ENCODE results near the gene NIF3L1. TPM values are rescaled to one million over a fixed set of nuclear protein-coding genes. Genes with fewer than 3 reads are reported as not detected.

The NIF3L1 gene
- total RNA-seq, result 30.7 and 33.4 TPM in 2 replicates

- peak within 1 kb of the TSS; percentile 92 for H3K4me3 Mint-ChIP-seq
- peaks cover 27% of the 10 kb centered on the region for H3K36me3 Mint-ChIP-seq (ENCODE audit: low read depth)
- intact Hi-C loops (cut with micrococcal nuclease), result loop anchor here (1.0 to 5.0 kb wide), 9 partner anchors 25 to 473 kb away; partner anchors contain the start of genes CLK1 and HYCC2
- peaks cover 46% of the 10 kb centered on the region for H3K4me1 Mint-ChIP-seq
- H3K27ac Mint-ChIP-seq, result peak within 1 kb of the TSS; percentile 99
- peak; percentile 99 for DNase-seq
- H3K27me3 Mint-ChIP-seq, result no peaks in the 10 kb centered on the region
- no peaks in the 10 kb centered on the region for H3K9me3 Mint-ChIP-seq
Measured at GRCh38 chr2:200888704-200889625, at the start of gene NIF3L1, which contains the start of gene PPIL3. NIF3L1 (plus strand) TSS chr2:200889371; CDS start chr2:200891944, 2,573 bp downstream. PPIL3 (minus strand) TSS chr2:200889077; CDS start chr2:200887615, 1,462 bp downstream.

DNA sequence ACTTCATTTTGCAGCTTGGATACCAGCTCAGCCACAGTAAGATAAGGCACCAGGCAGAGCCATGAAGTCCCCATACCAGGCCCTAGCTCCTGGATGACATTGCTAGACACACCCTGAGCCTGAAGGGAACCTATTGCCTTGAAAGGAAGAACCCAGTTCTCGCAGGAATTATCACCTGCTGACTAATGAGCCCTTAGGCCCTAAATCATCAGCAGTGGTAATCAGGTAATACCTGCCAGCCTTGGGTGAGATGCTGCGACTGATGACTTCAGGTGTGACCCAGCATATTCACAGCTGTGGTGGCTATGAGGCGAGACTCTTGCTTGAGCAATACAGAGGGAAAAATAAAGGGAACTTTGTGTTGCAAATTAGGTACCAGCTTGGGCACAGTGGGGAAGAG, 49.7 kb upstream of the NIF3L1 start:
- Mint-ChIP-seq H3K27me3 (no peaks in the 10 kb centered on the region), H3K36me3 (ENCODE audit: low read depth) (peaks cover 2% of the 10 kb centered on the region), H3K9me3 (peaks cover 16% of the 10 kb centered on the region), H3K27ac (no peak overlapping the region), H3K4me1 (no peaks in the 10 kb centered on the region), H3K4me3 (no peak overlapping the region)
- no peak for DNase-seq
- intact Hi-C loops (cut with micrococcal nuclease), result no loop called here

- no peaks in the 10 kb centered on the region for H3K9me3 Mint-ChIP-seq
- no peak overlapping the region for H3K27ac Mint-ChIP-seq
- no peak overlapping the region for H3K4me3 Mint-ChIP-seq
- H3K36me3 Mint-ChIP-seq (ENCODE audit: low read depth), result no peaks in the 10 kb centered on the region
- intact Hi-C loops (cut with micrococcal nuclease), result no loop called here
- no peak for DNase-seq
- H3K4me1 Mint-ChIP-seq, result no peaks in the 10 kb centered on the region
- H3K27me3 Mint-ChIP-seq, result no peaks in the 10 kb centered on the region
Measured at GRCh38 chr2:200843993-200844948, 44.9 kb upstream of the NIF3L1 start.

- no peak overlapping the region for H3K27ac Mint-ChIP-seq
- H3K4me1 Mint-ChIP-seq, result no peaks in the 10 kb centered on the region
- H3K9me3 Mint-ChIP-seq, result no peaks in the 10 kb centered on the region
- no peaks in the 10 kb centered on the region for H3K36me3 Mint-ChIP-seq (ENCODE audit: low read depth)
- H3K4me3 Mint-ChIP-seq, result no peak overlapping the region
- intact Hi-C loops (cut with micrococcal nuclease), result no loop called here
- DNase-seq, result no peak
- no peaks in the 10 kb centered on the region for H3K27me3 Mint-ChIP-seq
Measured at GRCh38 chr2:200845194-200845593, 44.0 kb upstream of the NIF3L1 start.

DNA sequence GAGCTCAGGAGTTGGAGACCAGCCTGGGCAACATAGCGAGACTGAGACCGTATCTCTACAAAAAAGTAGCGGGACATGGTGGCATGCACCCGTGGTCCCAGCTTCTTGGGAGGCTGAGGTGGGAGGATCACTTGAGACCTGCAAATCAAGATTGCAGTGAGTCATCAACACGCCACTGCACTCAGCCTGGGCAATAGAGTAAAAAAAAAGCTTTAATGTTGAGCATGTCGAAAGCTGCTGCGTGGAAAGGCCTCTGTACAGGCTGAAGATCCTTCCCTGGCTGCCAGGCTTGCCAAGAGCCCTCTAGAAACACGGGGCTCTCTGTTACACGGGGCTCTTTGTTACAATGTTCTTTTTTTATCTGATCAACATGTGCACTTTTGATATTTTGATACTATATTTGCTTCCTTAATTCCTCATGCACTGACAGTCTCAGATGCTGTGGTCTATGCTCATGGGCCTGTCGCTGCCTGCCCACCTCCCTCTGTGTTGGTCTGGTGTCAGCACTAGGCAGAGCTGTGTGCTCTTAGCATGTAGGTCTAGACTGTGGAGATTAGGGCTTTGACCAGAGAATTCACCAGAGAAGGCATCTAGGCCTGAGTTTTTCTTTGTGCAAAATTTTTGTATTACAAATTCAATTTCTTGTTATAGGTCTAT, 43.4 kb upstream of the NIF3L1 start:
- no peaks in the 10 kb centered on the region for H3K9me3 Mint-ChIP-seq
- H3K4me1 Mint-ChIP-seq, result peaks cover 2% of the 10 kb centered on the region
- no peak for DNase-seq
- intact Hi-C loops (cut with micrococcal nuclease), result no loop called here
- H3K4me3 Mint-ChIP-seq, result no peak overlapping the region
- H3K27me3 Mint-ChIP-seq, result no peaks in the 10 kb centered on the region
- H3K27ac Mint-ChIP-seq, result no peak overlapping the region
- H3K36me3 Mint-ChIP-seq (ENCODE audit: low read depth), result peaks cover 6% of the 10 kb centered on the region

DNA sequence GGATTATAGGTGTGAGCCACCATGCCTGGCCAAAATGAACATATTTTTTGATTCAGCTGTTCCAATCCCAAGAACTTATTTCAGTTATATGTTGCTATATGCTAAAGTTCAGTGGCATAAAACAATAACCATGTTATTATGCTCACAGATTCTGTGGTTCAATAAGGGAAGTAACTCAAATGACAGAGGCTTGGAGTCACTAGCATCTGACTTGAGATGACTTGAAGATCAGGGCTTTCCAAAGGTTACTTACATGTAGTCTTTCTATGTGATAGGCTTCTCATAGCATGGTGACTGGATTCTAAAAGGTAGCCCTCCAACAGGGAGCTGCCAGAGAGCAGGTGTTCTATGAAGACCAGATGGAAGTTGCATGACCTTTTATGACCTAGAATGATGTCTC, 41.9 kb upstream of the NIF3L1 start:
- H3K36me3 Mint-ChIP-seq (ENCODE audit: low read depth), result peaks cover 16% of the 10 kb centered on the region
- no peaks in the 10 kb centered on the region for H3K9me3 Mint-ChIP-seq
- H3K4me3 Mint-ChIP-seq, result no peak overlapping the region
- no peak for DNase-seq
- H3K27me3 Mint-ChIP-seq, result no peaks in the 10 kb centered on the region
- no peak overlapping the region for H3K27ac Mint-ChIP-seq
- H3K4me1 Mint-ChIP-seq, result peaks cover 2% of the 10 kb centered on the region
- intact Hi-C loops (cut with micrococcal nuclease), result no loop called here

- Mint-ChIP-seq H3K36me3 (ENCODE audit: low read depth) (peaks cover 22% of the 10 kb centered on the region), H3K4me3 (no peak overlapping the region), H3K9me3 (no peaks in the 10 kb centered on the region), H3K27ac (no peak overlapping the region), H3K27me3 (no peaks in the 10 kb centered on the region), H3K4me1 (peaks cover 4% of the 10 kb centered on the region)
- intact Hi-C loops (cut with micrococcal nuclease), result no loop called here
- no peak for DNase-seq
Measured at GRCh38 chr2:200847939-200848338, 41.2 kb upstream of the NIF3L1 start.

DNA sequence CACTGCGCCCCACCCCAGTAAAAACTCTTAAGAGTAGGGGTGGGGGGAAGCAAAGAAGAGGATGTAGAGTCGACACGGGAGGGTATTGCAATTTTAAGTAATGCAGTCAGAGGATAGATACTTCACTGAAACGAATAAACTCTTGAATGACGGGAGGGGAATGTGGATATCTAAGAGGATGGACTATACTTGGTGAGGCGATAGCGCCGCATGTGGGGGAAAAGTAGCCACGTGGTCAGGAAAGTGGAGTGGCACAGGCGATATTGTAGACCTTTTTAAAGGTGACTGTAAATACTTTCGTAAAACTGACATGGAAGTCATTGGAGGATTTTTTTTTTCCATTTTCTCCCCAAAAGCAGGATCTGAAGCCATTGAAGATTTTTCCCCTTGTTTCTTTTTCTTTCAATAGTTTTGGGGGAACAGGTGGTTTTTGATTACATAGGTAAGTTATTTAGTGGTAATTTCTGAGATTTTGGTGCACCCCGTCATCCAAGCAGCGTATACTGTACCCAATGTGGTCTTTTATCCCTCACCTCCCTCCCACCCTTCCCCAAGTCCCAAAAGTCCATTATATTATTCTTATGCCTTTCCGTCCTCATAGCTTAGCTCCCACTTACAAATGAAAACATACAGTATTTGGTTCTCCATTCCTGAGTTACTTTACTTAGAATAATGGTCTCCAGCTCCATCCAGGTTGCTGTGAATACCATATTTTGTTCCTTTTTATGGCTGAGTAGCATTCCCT, 38.5 kb upstream of the NIF3L1 start:
- Mint-ChIP-seq H3K4me3 (no peak overlapping the region), H3K27ac (no peak overlapping the region), H3K27me3 (no peaks in the 10 kb centered on the region), H3K4me1 (peaks cover 4% of the 10 kb centered on the region), H3K9me3 (no peaks in the 10 kb centered on the region), H3K36me3 (ENCODE audit: low read depth) (peaks cover 40% of the 10 kb centered on the region)
- intact Hi-C loops (cut with micrococcal nuclease), result no loop called here
- DNase-seq, result no peak

DNA sequence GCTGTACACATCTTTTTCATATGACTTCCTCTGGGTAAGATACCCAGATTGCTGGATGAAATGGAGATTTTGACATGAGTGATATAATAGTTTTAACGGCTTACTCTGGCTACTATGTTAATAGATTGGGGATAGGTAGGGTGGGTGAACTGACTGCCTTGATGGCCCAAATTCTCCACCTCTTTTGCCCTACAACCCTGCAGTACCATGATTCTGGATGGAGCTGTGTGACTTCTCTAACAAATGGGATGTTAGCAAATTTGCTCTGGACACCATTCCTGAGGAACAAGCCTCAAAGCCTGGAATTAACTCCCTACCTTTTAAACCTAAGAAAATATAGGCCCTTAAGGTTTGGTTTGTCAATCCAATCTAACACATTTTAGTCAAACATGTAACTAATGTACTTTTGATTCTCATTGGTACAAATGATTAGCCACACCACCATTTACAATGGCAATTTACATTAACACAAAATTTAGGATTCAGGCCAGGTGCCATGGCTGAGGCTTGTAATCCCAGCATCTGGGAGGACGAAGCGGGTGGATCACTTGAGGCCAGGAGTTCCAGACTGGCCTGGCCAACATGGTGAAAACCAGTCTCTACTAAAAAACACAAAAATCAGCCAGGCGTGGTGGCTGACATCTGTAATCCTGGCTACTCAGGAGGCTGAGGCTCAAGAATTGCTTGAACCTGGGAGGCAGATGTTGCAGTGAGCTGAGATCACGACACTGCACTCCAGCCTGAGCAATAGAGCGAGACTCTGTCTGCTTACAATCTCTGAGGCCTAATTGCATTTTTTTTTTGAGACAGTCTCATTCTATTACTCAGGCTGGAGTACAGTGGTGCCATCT, 37.5 kb upstream of the NIF3L1 start:
- no peak for DNase-seq
- H3K9me3 Mint-ChIP-seq, result no peaks in the 10 kb centered on the region
- H3K36me3 Mint-ChIP-seq (ENCODE audit: low read depth), result peaks cover 47% of the 10 kb centered on the region
- no peak overlapping the region for H3K27ac Mint-ChIP-seq
- peaks cover 7% of the 10 kb centered on the region for H3K4me1 Mint-ChIP-seq
- intact Hi-C loops (cut with micrococcal nuclease), result no loop called here
- H3K27me3 Mint-ChIP-seq, result no peaks in the 10 kb centered on the region
- H3K4me3 Mint-ChIP-seq, result no peak overlapping the region

DNA sequence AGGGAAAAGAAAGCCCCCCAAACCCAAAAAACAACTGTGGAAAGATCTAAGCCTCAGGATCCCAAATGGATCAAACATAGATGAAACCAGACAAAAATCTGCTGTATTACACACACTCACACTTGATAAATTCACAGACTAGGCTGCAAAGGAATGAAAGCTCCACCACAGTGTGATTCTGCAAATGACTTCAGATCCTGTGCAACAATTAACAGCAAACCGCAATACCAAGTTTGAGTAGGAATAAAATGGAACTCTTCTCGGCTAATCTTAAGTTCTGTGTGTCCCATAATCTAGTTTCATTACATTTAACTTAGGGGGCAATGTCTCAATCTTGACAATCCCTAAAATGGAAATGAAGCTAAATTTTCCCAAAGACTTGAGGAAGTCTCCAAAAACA, 36.6 kb upstream of the NIF3L1 start:
- no peak for DNase-seq
- no peaks in the 10 kb centered on the region for H3K9me3 Mint-ChIP-seq
- peak overlapping the region; percentile 29 for H3K27ac Mint-ChIP-seq
- intact Hi-C loops (cut with micrococcal nuclease), result no loop called here
- H3K36me3 Mint-ChIP-seq (ENCODE audit: low read depth), result peaks cover 56% of the 10 kb centered on the region
- no peaks in the 10 kb centered on the region for H3K27me3 Mint-ChIP-seq
- peaks cover 13% of the 10 kb centered on the region for H3K4me1 Mint-ChIP-seq
- no peak overlapping the region for H3K4me3 Mint-ChIP-seq

DNA sequence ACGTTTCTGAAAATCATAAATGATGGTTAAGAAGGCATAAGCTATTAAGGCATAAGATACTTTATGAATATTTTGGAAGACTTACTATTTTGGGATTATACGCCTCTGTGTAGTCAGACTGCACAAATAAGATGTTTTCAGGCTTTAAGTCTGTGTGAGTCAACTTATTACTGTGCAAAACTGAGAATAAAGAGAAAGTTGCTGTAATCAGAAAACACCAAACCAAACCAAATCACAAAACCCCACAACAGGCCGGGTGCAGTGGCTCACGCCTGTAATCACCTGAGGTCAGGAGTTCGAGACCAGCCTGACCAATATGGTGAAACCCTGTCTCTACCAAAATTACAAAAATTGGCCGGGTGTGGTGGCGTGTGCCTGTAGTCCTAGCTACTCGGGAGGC, 32.4 kb upstream of the NIF3L1 start:
- Mint-ChIP-seq H3K27me3 (no peaks in the 10 kb centered on the region), H3K27ac (peak overlapping the region; percentile 34), H3K4me1 (peaks cover 39% of the 10 kb centered on the region), H3K9me3 (no peaks in the 10 kb centered on the region), H3K4me3 (no peak overlapping the region), H3K36me3 (ENCODE audit: low read depth) (peaks cover 79% of the 10 kb centered on the region)
- intact Hi-C loops (cut with micrococcal nuclease), result no loop called here
- no peak for DNase-seq

DNA sequence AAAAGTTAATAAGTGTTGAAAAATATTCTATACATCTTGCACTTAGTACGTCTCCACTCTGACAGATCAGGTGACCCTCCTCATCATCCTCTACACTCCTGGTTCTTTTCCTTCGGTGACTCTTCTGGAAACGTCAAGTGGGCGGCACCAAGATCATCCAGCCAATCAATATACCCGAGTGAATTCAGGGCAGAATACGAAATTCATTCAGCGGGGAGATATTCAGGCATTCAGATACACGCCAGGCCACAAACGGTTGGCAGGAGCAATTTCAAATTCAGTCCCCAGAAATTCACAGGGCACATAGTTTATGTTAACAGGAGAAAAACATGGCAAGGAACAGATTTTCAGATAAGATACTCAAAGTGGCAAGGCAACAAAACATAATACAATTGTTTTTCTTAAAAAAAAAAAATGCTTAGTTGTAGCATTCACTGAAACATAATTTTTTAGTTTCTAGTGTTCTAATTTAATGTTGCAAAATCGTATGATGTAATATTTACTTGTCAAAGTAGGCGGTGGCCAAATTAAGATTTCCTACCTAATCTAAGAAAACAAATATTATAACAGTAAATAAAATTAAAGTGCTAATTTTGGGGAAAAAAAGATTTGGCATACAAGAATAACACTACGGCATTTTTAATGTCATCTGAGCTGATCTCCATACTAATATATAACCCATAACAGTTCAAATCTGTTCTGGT, 28.9 kb upstream of the NIF3L1 start:
- DNase-seq, result peak; percentile 73
- peaks cover 78% of the 10 kb centered on the region for H3K36me3 Mint-ChIP-seq (ENCODE audit: low read depth)
- intact Hi-C loops (cut with micrococcal nuclease), result loop anchor here (5.0 to 10.0 kb wide), 3 partner anchors 333 to 1405 kb away; partner anchors contain the start of genes NOP58, SGO2 and SPATS2L
- H3K4me1 Mint-ChIP-seq, result peaks cover 44% of the 10 kb centered on the region
- peak overlapping the region; percentile 80 for H3K4me3 Mint-ChIP-seq
- no peaks in the 10 kb centered on the region for H3K9me3 Mint-ChIP-seq
- H3K27me3 Mint-ChIP-seq, result no peaks in the 10 kb centered on the region
- peak overlapping the region; percentile 86 for H3K27ac Mint-ChIP-seq

All from activated CD4-positive, alpha-beta T cell treated with anti-CD3 and anti-CD28 coated beads, Interleukin-2, amount 10 ng/mL, durations not matched to agents 24 days and 14 days (primary cell).